Regular cardiac myocyte (primary cell): ENCODE data around the gene DNAJC19. TPM values are rescaled to one million over a fixed set of nuclear protein-coding genes. Genes with fewer than 3 reads are reported as not detected.

Experiments
- total RNA-seq: library from RNA; depleted of rRNA; stranded (reverse); fragments of >200 nt; gene quantifications from 2 replicates; pipeline ENCODE4 v1.2.3, GENCODE V29; 2014

The DNAJC19 gene
- 39.5 and 43.1 TPM in 2 replicates for total RNA-seq

DNA sequence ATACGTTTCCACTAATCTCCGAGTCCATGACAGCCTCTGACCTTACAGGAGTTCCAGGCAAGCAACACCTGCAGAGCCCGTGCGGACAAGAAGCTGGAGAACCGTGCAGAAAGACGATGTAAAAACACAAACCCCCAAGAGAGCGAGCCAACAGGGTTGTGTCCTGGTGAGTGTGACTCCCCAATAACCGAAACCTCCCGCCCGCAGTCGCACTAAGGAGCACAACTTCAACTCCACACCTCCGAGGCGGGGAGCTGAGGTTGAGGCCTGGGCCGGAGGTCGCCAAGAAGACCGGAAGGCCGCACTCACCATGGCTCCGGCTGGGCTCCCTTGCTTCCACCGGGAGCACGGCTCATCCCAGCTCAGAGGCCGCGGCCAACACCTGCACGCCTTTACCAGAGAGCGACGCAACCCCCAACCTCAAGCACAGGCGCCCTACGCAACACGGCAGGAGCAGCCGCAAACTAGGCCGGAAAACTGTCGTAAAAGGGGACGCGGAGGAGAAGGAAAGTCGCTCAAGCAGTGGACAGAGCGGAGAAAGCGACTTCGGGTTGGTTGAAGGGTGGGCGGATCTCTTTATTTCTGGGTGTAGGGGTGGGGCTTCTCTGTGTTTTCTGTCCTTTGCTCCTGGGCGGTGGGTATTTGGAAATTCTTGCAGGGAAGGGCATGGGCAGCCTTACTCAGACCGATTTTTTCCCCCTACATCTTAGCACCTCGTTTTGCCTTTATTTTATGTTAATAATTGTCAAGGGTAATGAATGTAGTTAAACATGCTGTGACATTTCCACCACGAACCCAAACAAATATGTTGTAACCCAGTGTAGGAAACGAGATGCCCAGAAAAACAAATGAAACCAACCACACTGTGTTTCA lies at the start of gene DNAJC19:
DNAJC19 (minus strand) TSS at position 446 of the 873 bp plus-strand sequence; CDS start at position 312, 134 bp downstream.

Other genes starting within 250 kb of the DNAJC19 start
- 169 and 182 TPM in 2 replicates for gene FXR1, start 77.1 kb downstream of the DNAJC19 start, total RNA-seq